GM23338 (cell line): ENCODE measurements around the gene CDK16. TPM values are rescaled to one million over a fixed set of nuclear protein-coding genes. Genes with fewer than 3 reads are reported as not detected.

ENCODE experiments used
- ATAC-seq: fragments of 200-7000 bp; cut with Tn5 transposase; 3 replicates; pipeline ENCODE4 v1.9.1; 2020
- DNase-seq: peaks from one replicate; pipeline ENCODE4 v3.0.0-alpha.2; 2015; ENCODE audit warnings: low spot score
- H2AFZ ChIP-seq: fragments of 200-600 bp; sonication (generic); 2 replicates; pipeline ENCODE4 v1.8.0; 2016; ENCODE audit warnings: antibody characterized with exemption, mild to moderate bottlenecking, moderate library complexity
- H3F3A ChIP-seq: fragments of 200-600 bp; sonication (generic); replicated peaks from 2 replicates; pipeline ENCODE4 v1.8.0; 2017; ENCODE audit warnings: antibody characterized with exemption, mixed run types, low read depth
- H3K27ac ChIP-seq: fragments of 200-600 bp; sonication (generic); 2 replicates; pipeline ENCODE4 v1.6.1; 2016; ENCODE audit warnings: low read depth
- H3K27me3 ChIP-seq: fragments of 200-600 bp; sonication (generic); 2 replicates; pipeline ENCODE4 v1.8.0; 2016; ENCODE audit warnings: mild to moderate bottlenecking, mixed run types, moderate library complexity; ENCODE audit not compliant: insufficient read depth
- H3K36me3 ChIP-seq: fragments of 200-600 bp; sonication (generic); 2 replicates; pipeline ENCODE4 v1.8.0; 2016; ENCODE audit warnings: mild to moderate bottlenecking; ENCODE audit not compliant: insufficient read depth
- H3K4me1 ChIP-seq: fragments of 200-600 bp; sonication (generic); 2 replicates; pipeline ENCODE4 v1.8.0; 2016; ENCODE audit warnings: mild to moderate bottlenecking, moderate library complexity; ENCODE audit not compliant: insufficient read depth
- H3K4me2 ChIP-seq: fragments of 200-600 bp; sonication (generic); 2 replicates; pipeline ENCODE4 v1.7.1; 2017; ENCODE audit warnings: mixed run types
- H3K4me3 ChIP-seq: fragments of 200-600 bp; sonication (generic); 2 replicates; pipeline ENCODE4 v1.6.1; 2016; ENCODE audit warnings: mixed run types
- H3K79me2 ChIP-seq: fragments of 200-600 bp; sonication (generic); replicated peaks from 2 replicates; pipeline ENCODE4 v1.8.0; 2017; ENCODE audit warnings: mild to moderate bottlenecking; ENCODE audit not compliant: insufficient read depth
- H3K9me2 ChIP-seq: fragments of 200-600 bp; sonication (generic); 2 replicates; pipeline ENCODE4 v1.8.0; 2017; ENCODE audit not compliant: insufficient read depth
- H4K20me1 ChIP-seq: fragments of 200-600 bp; sonication (generic); replicated peaks from 2 replicates; pipeline ENCODE4 v1.8.0; 2017; ENCODE audit warnings: mild to moderate bottlenecking; ENCODE audit not compliant: insufficient read depth
- H3K27ac Mint-ChIP-seq: 2 replicates; pipeline ENCODE4 v1.8.0; 2020; ENCODE audit warnings: inconsistent platforms, mild to moderate bottlenecking, moderate library complexity, mixed read lengths
- H3K27me3 Mint-ChIP-seq: 3 replicates; pipeline ENCODE4 v1.8.0; 2022; ENCODE audit warnings: low read depth, mild to moderate bottlenecking, moderate library complexity, mixed read lengths, inconsistent platforms; ENCODE audit not compliant: insufficient read depth, poor library complexity
- H3K36me3 Mint-ChIP-seq: 3 replicates; pipeline ENCODE4 v1.8.0; 2021; ENCODE audit warnings: low read depth, mild to moderate bottlenecking, inconsistent platforms, moderate library complexity, mixed read lengths
- H3K4me1 Mint-ChIP-seq: 3 replicates; pipeline ENCODE4 v1.8.0; 2020; ENCODE audit warnings: mild to moderate bottlenecking, inconsistent platforms, mixed read lengths
- H3K4me3 Mint-ChIP-seq: 3 replicates; pipeline ENCODE4 v1.8.0; 2021; ENCODE audit warnings: moderate library complexity, mild to moderate bottlenecking, inconsistent platforms, mixed read lengths
- H3K9me3 Mint-ChIP-seq: 3 replicates; pipeline ENCODE4 v1.8.0; 2020; ENCODE audit warnings: moderate library complexity, mild to moderate bottlenecking, inconsistent platforms, mixed read lengths
- CREB1 ChIP-seq: fragments of 250-450 bp; sonication (Bioruptor Pico); IDR thresholded peaks from 2 replicates; pipeline ENCODE4 v1.5.0; 2020; ENCODE audit warnings: low read depth, mild to moderate bottlenecking, moderate library complexity
- CTCF ChIP-seq, 2 experiments: fragments of 200-600 bp in 1 of 2; sonication (generic) in 1 of 2; conservative IDR thresholded peaks; 2 replicates each; pipeline versions ENCODE4 v1.5.1 to v1.6.1; 2016 to 2017; ENCODE audit warnings: antibody characterized with exemption in 2 of 2, low read depth in 2 of 2, mild to moderate bottlenecking in 2 of 2, moderate library complexity in 1 of 2
- EZH2 ChIP-seq: fragments of 200-600 bp; sonication (generic); IDR thresholded peaks from one replicate; pipeline ENCODE4 v1.8.0; 2017; ENCODE audit warnings: antibody characterized with exemption, mild to moderate bottlenecking, low read depth; ENCODE audit not compliant: unreplicated experiment
- EZH2phosphoT487 ChIP-seq: fragments of 200-600 bp; sonication (generic); IDR thresholded peaks from one replicate; pipeline ENCODE4 v1.8.1; 2018; ENCODE audit warnings: antibody characterized with exemption; ENCODE audit not compliant: unreplicated experiment
- JUNB ChIP-seq: IDR thresholded peaks from one replicate; pipeline ENCODE4 v1.6.1; 2016; ENCODE audit warnings: antibody characterized with exemption; ENCODE audit not compliant: unreplicated experiment
- NANOG ChIP-seq: IDR thresholded peaks from 2 replicates; pipeline ENCODE4 v1.6.1; 2016; ENCODE audit warnings: antibody characterized with exemption, borderline replicate concordance
- STAT1 ChIP-seq: IDR thresholded peaks from one replicate; pipeline ENCODE4 v1.6.1; 2016; ENCODE audit warnings: antibody characterized with exemption; ENCODE audit not compliant: unreplicated experiment
- ZNF114 ChIP-seq: fragments of 250-450 bp; sonication (Bioruptor Pico); IDR thresholded peaks from 2 replicates; pipeline ENCODE4 v1.5.0; 2020; ENCODE audit warnings: mild to moderate bottlenecking, moderate library complexity
- ZNF331 ChIP-seq: fragments of 250-450 bp; sonication (Bioruptor Pico); IDR thresholded peaks from 2 replicates; pipeline ENCODE4 v1.5.0; 2020; ENCODE audit warnings: low read depth, mild to moderate bottlenecking, moderate library complexity
- polyA plus RNA-seq: library from polyadenylated mRNA; unstranded; fragments of >200 nt; fragmentation: Nextera tagmentation; extraction: Ambion mirVana; gene quantifications from 2 replicates; pipeline ENCODE4 v1.2.1, GENCODE V29; 2016
- total RNA-seq: library from RNA; depleted of rRNA; stranded (reverse); fragments of >200 nt; shearing (Covaris generic); gene quantifications from 2 replicates; pipeline ENCODE4 v1.2.3, GENCODE V29; 2014
- TF ChIP-seq, protein P1 (sequence below): fragments of 250-450 bp; sonication (Bioruptor Pico); IDR thresholded peaks from 2 replicates; pipeline ENCODE4 v1.5.0; 2020; ENCODE audit warnings: mild to moderate bottlenecking, moderate library complexity

Gene CDK16
- total and polyA plus RNA-seq, 2 experiments from 2014 or later, result 58.9 to 158 TPM

- TF ChIP-seq, protein P1, sequence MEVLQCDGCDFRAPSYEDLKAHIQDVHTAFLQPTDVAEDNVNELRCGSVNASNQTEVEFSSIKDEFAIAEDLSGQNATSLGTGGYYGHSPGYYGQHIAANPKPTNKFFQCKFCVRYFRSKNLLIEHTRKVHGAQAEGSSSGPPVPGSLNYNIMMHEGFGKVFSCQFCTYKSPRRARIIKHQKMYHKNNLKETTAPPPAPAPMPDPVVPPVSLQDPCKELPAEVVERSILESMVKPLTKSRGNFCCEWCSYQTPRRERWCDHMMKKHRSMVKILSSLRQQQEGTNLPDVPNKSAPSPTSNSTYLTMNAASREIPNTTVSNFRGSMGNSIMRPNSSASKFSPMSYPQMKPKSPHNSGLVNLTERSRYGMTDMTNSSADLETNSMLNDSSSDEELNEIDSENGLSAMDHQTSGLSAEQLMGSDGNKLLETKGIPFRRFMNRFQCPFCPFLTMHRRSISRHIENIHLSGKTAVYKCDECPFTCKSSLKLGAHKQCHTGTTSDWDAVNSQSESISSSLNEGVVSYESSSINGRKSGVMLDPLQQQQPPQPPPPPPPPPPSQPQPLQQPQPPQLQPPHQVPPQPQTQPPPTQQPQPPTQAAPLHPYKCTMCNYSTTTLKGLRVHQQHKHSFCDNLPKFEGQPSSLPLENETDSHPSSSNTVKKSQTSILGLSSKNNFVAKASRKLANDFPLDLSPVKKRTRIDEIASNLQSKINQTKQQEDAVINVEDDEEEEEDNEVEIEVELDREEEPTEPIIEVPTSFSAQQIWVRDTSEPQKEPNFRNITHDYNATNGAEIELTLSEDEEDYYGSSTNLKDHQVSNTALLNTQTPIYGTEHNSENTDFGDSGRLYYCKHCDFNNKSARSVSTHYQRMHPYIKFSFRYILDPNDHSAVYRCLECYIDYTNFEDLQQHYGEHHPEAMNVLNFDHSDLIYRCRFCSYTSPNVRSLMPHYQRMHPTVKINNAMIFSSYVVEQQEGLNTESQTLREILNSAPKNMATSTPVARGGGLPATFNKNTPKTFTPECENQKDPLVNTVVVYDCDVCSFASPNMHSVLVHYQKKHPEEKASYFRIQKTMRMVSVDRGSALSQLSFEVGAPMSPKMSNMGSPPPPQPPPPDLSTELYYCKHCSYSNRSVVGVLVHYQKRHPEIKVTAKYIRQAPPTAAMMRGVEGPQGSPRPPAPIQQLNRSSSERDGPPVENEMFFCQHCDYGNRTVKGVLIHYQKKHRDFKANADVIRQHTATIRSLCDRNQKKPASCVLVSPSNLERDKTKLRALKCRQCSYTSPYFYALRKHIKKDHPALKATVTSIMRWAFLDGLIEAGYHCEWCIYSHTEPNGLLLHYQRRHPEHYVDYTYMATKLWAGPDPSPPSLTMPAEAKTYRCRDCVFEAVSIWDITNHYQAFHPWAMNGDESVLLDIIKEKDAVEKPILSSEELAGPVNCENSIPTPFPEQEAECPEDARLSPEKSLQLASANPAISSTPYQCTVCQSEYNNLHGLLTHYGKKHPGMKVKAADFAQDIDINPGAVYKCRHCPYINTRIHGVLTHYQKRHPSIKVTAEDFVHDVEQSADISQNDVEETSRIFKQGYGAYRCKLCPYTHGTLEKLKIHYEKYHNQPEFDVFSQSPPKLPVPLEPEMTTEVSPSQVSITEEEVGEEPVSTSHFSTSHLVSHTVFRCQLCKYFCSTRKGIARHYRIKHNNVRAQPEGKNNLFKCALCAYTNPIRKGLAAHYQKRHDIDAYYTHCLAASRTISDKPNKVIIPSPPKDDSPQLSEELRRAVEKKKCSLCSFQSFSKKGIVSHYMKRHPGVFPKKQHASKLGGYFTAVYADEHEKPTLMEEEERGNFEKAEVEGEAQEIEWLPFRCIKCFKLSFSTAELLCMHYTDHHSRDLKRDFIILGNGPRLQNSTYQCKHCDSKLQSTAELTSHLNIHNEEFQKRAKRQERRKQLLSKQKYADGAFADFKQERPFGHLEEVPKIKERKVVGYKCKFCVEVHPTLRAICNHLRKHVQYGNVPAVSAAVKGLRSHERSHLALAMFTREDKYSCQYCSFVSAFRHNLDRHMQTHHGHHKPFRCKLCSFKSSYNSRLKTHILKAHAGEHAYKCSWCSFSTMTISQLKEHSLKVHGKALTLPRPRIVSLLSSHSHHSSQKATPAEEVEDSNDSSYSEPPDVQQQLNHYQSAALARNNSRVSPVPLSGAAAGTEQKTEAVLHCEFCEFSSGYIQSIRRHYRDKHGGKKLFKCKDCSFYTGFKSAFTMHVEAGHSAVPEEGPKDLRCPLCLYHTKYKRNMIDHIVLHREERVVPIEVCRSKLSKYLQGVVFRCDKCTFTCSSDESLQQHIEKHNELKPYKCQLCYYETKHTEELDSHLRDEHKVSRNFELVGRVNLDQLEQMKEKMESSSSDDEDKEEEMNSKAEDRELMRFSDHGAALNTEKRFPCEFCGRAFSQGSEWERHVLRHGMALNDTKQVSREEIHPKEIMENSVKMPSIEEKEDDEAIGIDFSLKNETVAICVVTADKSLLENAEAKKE (CRISPR knock-in tag), result no peak
- no peak for TF ChIP-seq ZNF114
- no peak for TF ChIP-seq EZH2
- no peak for TF ChIP-seq ZNF331 (CRISPR knock-in tag)
- TF ChIP-seq JUNB, result no peak
- no peak for TF ChIP-seq NANOG
Measured at GRCh38 chrX:47206316-47206715, 12.2 kb upstream of the CDK16 start (continued).

GRCh38 chrX:47208108-47208507, 10.4 kb upstream of the CDK16 start:
- H3K36me3 ChIP-seq, result peaks cover 48% of the 10 kb centered on the region
- no peak overlapping the region for H3K4me3 Mint-ChIP-seq
- H3F3A ChIP-seq, result no peaks in the 10 kb centered on the region; the same call in 1 of the 2 replicates

More at GRCh38 chrX:47208108-47208507, 10.4 kb upstream of the CDK16 start:
- no peak for ATAC-seq
- H3K4me1 Mint-ChIP-seq, result no peaks in the 10 kb centered on the region
- no peaks in the 10 kb centered on the region for H3K9me3 Mint-ChIP-seq
- H3K27ac Mint-ChIP-seq, result no peak overlapping the region
- DNase-seq, result no peak
- no peaks in the 10 kb centered on the region for H3K4me1 ChIP-seq
- no peaks in the 10 kb centered on the region for H3K79me2 ChIP-seq
- H3K4me2 ChIP-seq, result no peak overlapping the region
- TF ChIP-seq ZNF114 (no peak), ZNF331 (CRISPR knock-in tag) (no peak), STAT1 (no peak), NANOG (no peak), JUNB (no peak), CREB1 (CRISPR knock-in tag) (no peak), EZH2phosphoT487 (no peak), CTCF (conservative IDR thresholded peaks at IDR 0.05; ENCODE audit: low read depth in 2 of 2) (no peak), EZH2 (no peak)
- peaks cover 14% of the 10 kb centered on the region for H4K20me1 ChIP-seq
- peaks cover 92% of the 10 kb centered on the region for H3K36me3 Mint-ChIP-seq
- no peaks in the 10 kb centered on the region for H3K27me3 ChIP-seq
- H3K4me3 ChIP-seq, result no peak overlapping the region
- no peak overlapping the region for H2AFZ ChIP-seq
- no peaks in the 10 kb centered on the region for H3K9me2 ChIP-seq
- H3K27ac ChIP-seq, result no peak overlapping the region
- H3K27me3 Mint-ChIP-seq, result peaks cover 5% of the 10 kb centered on the region
